OCI-LY1 (cell line): ENCODE measurements around the gene CPLX1.
"Not testable (repeated sequence)": the region's sequence is repeated elsewhere in the genome, so short reads cannot be mapped to it uniquely, and the experiment has no call there.

ENCODE experiments used
- H2AFZ ChIP-seq: fragments of 200-600 bp; sonication (generic), shearing (Covaris generic); 2 replicates; pipeline ENCODE4 v1.6.0; 2014; ENCODE audit warnings: antibody characterized with exemption, mild to moderate bottlenecking, low read length
- H3F3A ChIP-seq: fragments of 200-600 bp; sonication (generic), shearing (Covaris generic); 2 replicates; pipeline ENCODE4 v1.6.0; 2014; ENCODE audit warnings: mild to moderate bottlenecking, antibody characterized with exemption, low read length, moderate library complexity; ENCODE audit not compliant: insufficient read depth
- H3K27ac ChIP-seq: fragments of 200-600 bp; sonication (generic); 2 replicates; pipeline ENCODE4 v1.5.1; 2014; ENCODE audit warnings: low read length, mixed run types, mild to moderate bottlenecking, low read depth; ENCODE audit not compliant: poor library complexity, severe bottlenecking
- H3K27me3 ChIP-seq: fragments of 200-600 bp; sonication (generic); 2 replicates; pipeline ENCODE4 v1.6.0; 2014; ENCODE audit warnings: antibody characterized with exemption, mild to moderate bottlenecking, low read length, moderate library complexity; ENCODE audit not compliant: insufficient read depth
- H3K36me3 ChIP-seq: fragments of 200-600 bp; sonication (generic); 2 replicates; pipeline ENCODE4 v1.6.1; 2014; ENCODE audit warnings: mild to moderate bottlenecking, antibody characterized with exemption, low read length, moderate library complexity, mixed read lengths; ENCODE audit not compliant: insufficient read depth
- H3K4me1 ChIP-seq: fragments of 200-600 bp; sonication (generic); 2 replicates; pipeline ENCODE4 v1.5.1; 2014; ENCODE audit warnings: mild to moderate bottlenecking, low read length, moderate library complexity; ENCODE audit not compliant: insufficient read depth, severe bottlenecking
- H3K4me2 ChIP-seq: fragments of 200-600 bp; sonication (generic), shearing (Covaris generic); 2 replicates; pipeline ENCODE4 v1.6.1; 2014; ENCODE audit warnings: low read length
- H3K4me3 ChIP-seq: fragments of 200-600 bp; sonication (generic); 2 replicates; pipeline ENCODE4 v1.5.1; 2014; ENCODE audit warnings: low read length, low read depth, mild to moderate bottlenecking, mixed read lengths; ENCODE audit not compliant: poor library complexity, severe bottlenecking
- H3K79me2 ChIP-seq: fragments of 200-600 bp; shearing (Covaris generic); 2 replicates; pipeline ENCODE4 v1.6.1; 2016; ENCODE audit warnings: mixed run types, low read length, mixed read lengths; ENCODE audit not compliant: insufficient read depth
- H3K9ac ChIP-seq: fragments of 200-600 bp; sonication (generic), shearing (Covaris generic); 2 replicates; pipeline ENCODE4 v1.6.1; 2014; ENCODE audit warnings: mild to moderate bottlenecking, low read length, mixed read lengths
- H3K9me2 ChIP-seq: fragments of 200-600 bp; sonication (generic), shearing (Covaris generic); 2 replicates; pipeline ENCODE4 v1.6.1; 2014; ENCODE audit warnings: low read depth, mild to moderate bottlenecking, low read length, mixed read lengths
- H3K9me3 ChIP-seq: fragments of 200-600 bp; shearing (Covaris generic); 2 replicates; pipeline ENCODE4 v1.6.1; 2014; ENCODE audit warnings: low read length, mixed read lengths
- H4K20me1 ChIP-seq: fragments of 200-600 bp; sonication (generic), shearing (Covaris generic); 2 replicates; pipeline ENCODE4 v1.6.0; 2016; ENCODE audit warnings: mild to moderate bottlenecking, low read length; ENCODE audit not compliant: insufficient read depth
- CTCF ChIP-seq: fragments of 200-600 bp; sonication (generic), shearing (Covaris generic); IDR thresholded peaks from 2 replicates; pipeline ENCODE4 v1.5.1; 2017; ENCODE audit warnings: mild to moderate bottlenecking, antibody characterized with exemption, low read length, moderate library complexity, mixed read lengths
- EZH2 ChIP-seq: fragments of 200-600 bp; sonication (generic), shearing (Covaris generic); IDR thresholded peaks from 2 replicates; pipeline ENCODE4 v1.8.0; 2017; ENCODE audit warnings: borderline replicate concordance, mixed run types, mild to moderate bottlenecking, antibody characterized with exemption, low read length, moderate library complexity, mixed read lengths

The CPLX1 gene

GRCh38 chr4:779555-779954 is 46.4 kb downstream of the CPLX1 start:
- Histone ChIP-seq H2AFZ (no peak overlapping the region), H3K27me3 (no peaks in the 10 kb centered on the region), H3K27ac (no peak overlapping the region), H3K4me1 (peaks cover 14% of the 10 kb centered on the region), H3K4me3 (no peak overlapping the region), H3K9me3 (no peaks in the 10 kb centered on the region), H4K20me1 (no peaks in the 10 kb centered on the region), H3K79me2 (peaks cover 14% of the 10 kb centered on the region), H3K36me3 (peaks cover 63% of the 10 kb centered on the region), H3K4me2 (no peak overlapping the region), H3F3A (no peaks in the 10 kb centered on the region), H3K9me2 (no peaks in the 10 kb centered on the region), H3K9ac (no peak overlapping the region)
- TF ChIP-seq EZH2 (no peak), CTCF (no peak)

GRCh38 chr4:777520-778262 is 48.2 kb downstream of the CPLX1 start:
- no peak overlapping the region for H3K4me2 ChIP-seq
- H3K9ac ChIP-seq: no peak overlapping the region
- H3K4me3 ChIP-seq: no peak overlapping the region
- H3K9me3 ChIP-seq: no peaks in the 10 kb centered on the region
- H3K79me2 ChIP-seq: peaks cover 14% of the 10 kb centered on the region
- H2AFZ ChIP-seq: no peak overlapping the region
- no peaks in the 10 kb centered on the region for H3K27me3 ChIP-seq
- no peaks in the 10 kb centered on the region for H4K20me1 ChIP-seq
- H3K4me1 ChIP-seq: peaks cover 14% of the 10 kb centered on the region
- H3K9me2 ChIP-seq: no peaks in the 10 kb centered on the region
- H3K27ac ChIP-seq: no peak overlapping the region
- H3K36me3 ChIP-seq: peaks cover 73% of the 10 kb centered on the region
- no peaks in the 10 kb centered on the region for H3F3A ChIP-seq
- no peak for TF ChIP-seq CTCF
- no peak for TF ChIP-seq EZH2

- Histone ChIP-seq H3K79me2 (peaks cover 14% of the 10 kb centered on the region), H3K27ac (no peak overlapping the region)
Measured at GRCh38 chr4:776743-777441, 49.0 kb downstream of the CPLX1 start.

GRCh38 chr4:775485-775884 is 50.4 kb downstream of the CPLX1 start:
- not testable (repeated sequence) for H3K9me3 ChIP-seq, H3K27me3 ChIP-seq, H2AFZ ChIP-seq, H3F3A ChIP-seq, H3K4me2 ChIP-seq, H3K9ac ChIP-seq, H4K20me1 ChIP-seq, H3K4me1 ChIP-seq, H3K4me3 ChIP-seq, H3K79me2 ChIP-seq, H3K27ac ChIP-seq, H3K9me2 ChIP-seq
- peaks cover 82% of the 10 kb centered on the region for H3K36me3 ChIP-seq

More at GRCh38 chr4:776743-777441, 49.0 kb downstream of the CPLX1 start:
- H3K9me2 ChIP-seq: no peaks in the 10 kb centered on the region
- H4K20me1 ChIP-seq: no peaks in the 10 kb centered on the region
- H3K4me3 ChIP-seq: no peak overlapping the region
- H3K4me2 ChIP-seq: no peak overlapping the region
- H2AFZ ChIP-seq: no peak overlapping the region
- H3K27me3 ChIP-seq: no peaks in the 10 kb centered on the region
- no peak for TF ChIP-seq CTCF
- no peak for TF ChIP-seq EZH2
- H3K9ac ChIP-seq: no peak overlapping the region
- H3K4me1 ChIP-seq: peaks cover 9% of the 10 kb centered on the region
- no peaks in the 10 kb centered on the region for H3F3A ChIP-seq
- H3K9me3 ChIP-seq: no peaks in the 10 kb centered on the region
- peaks cover 76% of the 10 kb centered on the region for H3K36me3 ChIP-seq

- not testable (repeated sequence) for H3K27ac ChIP-seq, H3F3A ChIP-seq, H3K79me2 ChIP-seq, H3K4me3 ChIP-seq, H3K27me3 ChIP-seq, H4K20me1 ChIP-seq, H3K9me2 ChIP-seq, H3K4me2 ChIP-seq, H2AFZ ChIP-seq, H3K4me1 ChIP-seq, H3K9ac ChIP-seq, H3K9me3 ChIP-seq
- H3K36me3 ChIP-seq: peaks cover 82% of the 10 kb centered on the region
Measured at GRCh38 chr4:774419-775092, 51.4 kb downstream of the CPLX1 start.
